BE2C (cell line): ENCODE data around the gene IFRD1.

ENCODE experiments used
- DNase-seq: peaks from one replicate; pipeline ENCODE4 v3.0.0-alpha.2; 2020
- H3K27me3 ChIP-seq: fragments of 250-450 bp; sonication (Bioruptor Pico); 2 replicates; pipeline ENCODE4 v1.5.1; 2020; ENCODE audit warnings: mild to moderate bottlenecking
- H3K36me3 ChIP-seq: fragments of 250-450 bp; sonication (Bioruptor Pico); 2 replicates; pipeline ENCODE4 v1.5.1; 2020; ENCODE audit warnings: mild to moderate bottlenecking
- H3K4me1 ChIP-seq: fragments of 250-450 bp; sonication (Bioruptor Pico); 2 replicates; pipeline ENCODE4 v1.5.1; 2020
- H3K4me3 ChIP-seq: 2 replicates; pipeline ENCODE4 v1.5.1; 2011; ENCODE audit warnings: low read depth, low read length
- H3K9me3 ChIP-seq: fragments of 250-450 bp; sonication (Bioruptor Pico); 2 replicates; pipeline ENCODE4 v1.5.1; 2020
- CTCF ChIP-seq: IDR thresholded peaks from 2 replicates; pipeline ENCODE4 v1.5.1; 2012; ENCODE audit warnings: mild to moderate bottlenecking, low read depth, low read length

Gene IFRD1

GRCh38 chr7:112447406-112447805, 2.9 kb upstream of the IFRD1 start:
- no peaks in the 10 kb centered on the region for H3K27me3 ChIP-seq
- H3K4me3 ChIP-seq, result no peak overlapping the region
- no peaks in the 10 kb centered on the region for H3K4me1 ChIP-seq
- no peak for DNase-seq
- peaks cover 5% of the 10 kb centered on the region; the same call in 1 of the 2 replicates for H3K36me3 ChIP-seq
- TF ChIP-seq CTCF, result no peak
- no peaks in the 10 kb centered on the region for H3K9me3 ChIP-seq

- Histone ChIP-seq H3K4me1 (no peaks in the 10 kb centered on the region), H3K27me3 (no peaks in the 10 kb centered on the region), H3K4me3 (no peak overlapping the region), H3K36me3 (peaks cover 5% of the 10 kb centered on the region; the same call in 1 of the 2 replicates), H3K9me3 (no peaks in the 10 kb centered on the region)
- no peak for TF ChIP-seq CTCF
- no peak for DNase-seq
These were observed 1.9 kb upstream of the IFRD1 start for GRCh38 chr7:112448381-112448780.

GRCh38 chr7:112448891-112449290, 1.4 kb upstream of the IFRD1 start:
- Histone ChIP-seq H3K36me3 (peaks cover 5% of the 10 kb centered on the region; the same call in 1 of the 2 replicates), H3K27me3 (no peaks in the 10 kb centered on the region), H3K4me1 (no peaks in the 10 kb centered on the region), H3K4me3 (no peak overlapping the region), H3K9me3 (no peaks in the 10 kb centered on the region)
- no peak for DNase-seq
- no peak for TF ChIP-seq CTCF

GRCh38 chr7:112449353-112449752, 907 bp upstream of the IFRD1 start:
- no peaks in the 10 kb centered on the region for H3K4me1 ChIP-seq
- peaks cover 5% of the 10 kb centered on the region; the same call in 1 of the 2 replicates for H3K36me3 ChIP-seq
- H3K9me3 ChIP-seq, result no peaks in the 10 kb centered on the region
- no peak for TF ChIP-seq CTCF
- H3K4me3 ChIP-seq, result peak overlapping the region; percentile 96
- no peaks in the 10 kb centered on the region for H3K27me3 ChIP-seq
- no peak for DNase-seq

GRCh38 chr7:112450807-112451761, 824 bp downstream of the IFRD1 start:
- no peak for TF ChIP-seq CTCF
- Histone ChIP-seq H3K27me3 (no peaks in the 10 kb centered on the region), H3K4me3 (peak overlapping the region; percentile 96), H3K9me3 (no peaks in the 10 kb centered on the region), H3K36me3 (peaks cover 14% of the 10 kb centered on the region), H3K4me1 (no peaks in the 10 kb centered on the region)
- DNase-seq, result peak; percentile 95
